IMR-90 (cell line): Measurements from ENCODE around the gene COL7A1. TPM values are rescaled to one million over a fixed set of nuclear protein-coding genes. Genes with fewer than 3 reads are reported as not detected.

ENCODE experiments used
- ATAC-seq: fragments of 200-7000 bp; cut with Tn5 transposase; 2 replicates; pipeline ENCODE4 v1.9.1; 2020; ENCODE audit warnings: low read depth, mild to moderate bottlenecking, moderate library complexity
- BruUV-seq: library from RNA; stranded (reverse); fragments of 400-500 nt; replicated peaks from 2 replicates; lab custom pipeline; 2021; lab: Mats Ljungman, UMichigan
- CTCF ChIA-PET: fragments of 300-600 bp; formaldehyde crosslinking; extraction: SDS; loops from one replicate; lab custom pipeline; 2021; ENCODE audit warnings: antibody characterized with exemption; lab: Yijun Ruan, JAX
- POLR2A ChIA-PET: fragments of 300-600 bp; sonication (Branson Sonifier 250); formaldehyde crosslinking; loops from one replicate; lab custom pipeline; 2022; ENCODE audit warnings: antibody characterized with exemption; ENCODE audit not compliant: unreplicated experiment; lab: Charles Lee
- DNase-seq: peaks from one replicate; pipeline ENCODE4 v3.0.0; 2013
- H2AFZ ChIP-seq: replicated peaks from 2 replicates; pipeline ENCODE3; 2013; ENCODE audit warnings: low read length, mild to moderate bottlenecking; ENCODE audit not compliant: poor library complexity
- H2AK5ac ChIP-seq: 2 replicates; pipeline ENCODE4 v1.6.1; 2013; ENCODE audit warnings: low read depth, low read length, inconsistent platforms
- H2AK9ac ChIP-seq: replicated peaks from 2 replicates; pipeline ENCODE3; 2013; ENCODE audit warnings: mild to moderate bottlenecking, low read depth, low read length, moderate library complexity; ENCODE audit not compliant: poor library complexity
- H2BK120ac ChIP-seq: 2 replicates; pipeline ENCODE4 v1.6.1; 2013; ENCODE audit warnings: low read depth, low read length, inconsistent platforms
- H2BK15ac ChIP-seq: 3 replicates; pipeline ENCODE4 v1.6.1; 2013; ENCODE audit warnings: low read depth, low read length, inconsistent platforms
- H2BK20ac ChIP-seq: 2 replicates; pipeline ENCODE4 v1.6.1; 2013; ENCODE audit warnings: low read depth, mild to moderate bottlenecking, inconsistent platforms, low read length, moderate library complexity
- H2BK5ac ChIP-seq: 2 replicates; pipeline ENCODE4 v1.6.1; 2013; ENCODE audit warnings: mild to moderate bottlenecking, low read depth, low read length, inconsistent platforms; ENCODE audit not compliant: poor library complexity, severe bottlenecking
- H3K14ac ChIP-seq: replicated peaks from 2 replicates; pipeline ENCODE4 v1.6.1; 2013; ENCODE audit warnings: low read depth, low read length, inconsistent platforms
- H3K18ac ChIP-seq: 2 replicates; pipeline ENCODE4 v1.6.1; 2013; ENCODE audit warnings: low read depth, low read length, control low read depth
- H3K23ac ChIP-seq: 2 replicates; pipeline ENCODE4 v1.6.1; 2013; ENCODE audit warnings: low read depth, low read length, inconsistent platforms
- H3K27ac ChIP-seq: 2 replicates; pipeline ENCODE4 v1.5.1; 2013; ENCODE audit warnings: mild to moderate bottlenecking, control low read depth, low read length; ENCODE audit not compliant: insufficient read depth
- H3K27me3 ChIP-seq: 2 replicates; pipeline ENCODE4 v1.6.1; 2013; ENCODE audit warnings: low read length; ENCODE audit not compliant: control insufficient read depth, insufficient read depth
- H3K36me3 ChIP-seq: 2 replicates; pipeline ENCODE4 v1.6.1; 2013; ENCODE audit warnings: low read length, mixed read lengths; ENCODE audit not compliant: control insufficient read depth, insufficient read depth
- H3K4ac ChIP-seq: 2 replicates; pipeline ENCODE4 v1.6.1; 2013; ENCODE audit warnings: low read depth, low read length, inconsistent platforms
- H3K4me1 ChIP-seq: 2 replicates; pipeline ENCODE4 v1.6.1; 2013; ENCODE audit warnings: low read length, mixed read lengths; ENCODE audit not compliant: control insufficient read depth, insufficient read depth
- H3K4me2 ChIP-seq: 2 replicates; pipeline ENCODE4 v1.6.1; 2013; ENCODE audit warnings: low read depth, mild to moderate bottlenecking, control low read depth, low read length, moderate library complexity
- H3K4me3 ChIP-seq: 2 replicates; pipeline ENCODE4 v1.5.1; 2013; ENCODE audit warnings: low read depth, mild to moderate bottlenecking, control low read depth, low read length, moderate library complexity; ENCODE audit not compliant: insufficient read depth
- H3K56ac ChIP-seq: 2 replicates; pipeline ENCODE4 v1.6.1; 2013; ENCODE audit warnings: low read length, inconsistent platforms; ENCODE audit not compliant: insufficient read depth; ENCODE audit errors: extremely low read depth
- H3K79me1 ChIP-seq, 2 experiments: 2 replicates each; pipeline ENCODE4 v1.6.1; 2013; ENCODE audit warnings: low read length in 2 of 2, inconsistent platforms in 1 of 2, low read depth in 1 of 2
- H3K9ac ChIP-seq: 2 replicates; pipeline ENCODE4 v1.6.1; 2013; ENCODE audit warnings: low read depth, low read length, control low read depth
- H3K9me1 ChIP-seq: 2 replicates; pipeline ENCODE4 v1.6.1; 2013; ENCODE audit warnings: low read length, inconsistent platforms; ENCODE audit not compliant: insufficient read depth
- H3K9me3 ChIP-seq: 2 replicates; pipeline ENCODE4 v1.6.1; 2013; ENCODE audit warnings: low read length; ENCODE audit not compliant: control insufficient read depth, insufficient read depth
- H4K20me1 ChIP-seq: 2 replicates; pipeline ENCODE4 v1.6.1; 2013; ENCODE audit warnings: low read length, inconsistent platforms; ENCODE audit not compliant: insufficient read depth
- H4K5ac ChIP-seq: 2 replicates; pipeline ENCODE4 v1.6.1; 2013; ENCODE audit warnings: mild to moderate bottlenecking, low read depth, low read length, control low read depth
- H4K8ac ChIP-seq, 2 experiments: 2 replicates each; pipeline ENCODE4 v1.6.1; 2013; ENCODE audit warnings: low read depth in 2 of 2, low read length in 2 of 2, control low read depth in 1 of 2, inconsistent platforms in 1 of 2
- H4K91ac ChIP-seq: 2 replicates; pipeline ENCODE4 v1.6.1; 2013; ENCODE audit warnings: low read depth, low read length, inconsistent platforms; ENCODE audit not compliant: insufficient read depth
- CEBPB ChIP-seq: IDR thresholded peaks from 2 replicates; pipeline ENCODE4 v1.6.1; 2012; ENCODE audit warnings: low read depth, low read length, improper control_type of control experiment
- CHD1 ChIP-seq: IDR thresholded peaks from 2 replicates; pipeline ENCODE4 v1.6.1; 2012; ENCODE audit warnings: low read depth, low read length, improper control_type of control experiment
- CTCF ChIP-seq: conservative IDR thresholded peaks from 2 replicates; pipeline ENCODE4 v1.5.1; 2012; ENCODE audit warnings: mild to moderate bottlenecking, low read depth, low read length, improper control_type of control experiment
- ELK1 ChIP-seq: fragments of 150-350 bp; IDR thresholded peaks from 2 replicates; pipeline ENCODE4 v1.6.1; 2016; ENCODE audit warnings: low read depth, mild to moderate bottlenecking, low read length, moderate library complexity, borderline replicate concordance
- FOS ChIP-seq: fragments of 150-350 bp; IDR thresholded peaks from 2 replicates; pipeline ENCODE4 v1.6.1; 2016; ENCODE audit warnings: low read depth, low read length
- MXI1 ChIP-seq: IDR thresholded peaks from 2 replicates; pipeline ENCODE4 v1.6.1; 2012; ENCODE audit warnings: low read depth, mild to moderate bottlenecking, low read length, moderate library complexity, borderline replicate concordance
- NFE2L2 ChIP-seq: fragments of 150-350 bp; IDR thresholded peaks from 2 replicates; pipeline ENCODE4 v1.6.1; 2016; ENCODE audit warnings: low read depth, mild to moderate bottlenecking, low read length
- POLR2A ChIP-seq: IDR thresholded peaks from 2 replicates; pipeline ENCODE4 v1.6.1; 2012; ENCODE audit warnings: mild to moderate bottlenecking, low read depth, low read length
- RAD21 ChIP-seq: IDR thresholded peaks from 2 replicates; pipeline ENCODE4 v1.6.1; 2012; ENCODE audit warnings: low read length, improper control_type of control experiment
- RCOR1 ChIP-seq: IDR thresholded peaks from 2 replicates; pipeline ENCODE4 v1.6.1; 2012; ENCODE audit warnings: mild to moderate bottlenecking, low read length, improper control_type of control experiment; ENCODE audit not compliant: insufficient replicate concordance
- SMC3 ChIP-seq: fragments of 150-350 bp; IDR thresholded peaks from 2 replicates; pipeline ENCODE4 v1.6.1; 2016; ENCODE audit warnings: low read depth, mild to moderate bottlenecking, antibody characterized with exemption, low read length, moderate library complexity
- WGBS, 2 experiments: methylation state at CpG; one replicate each; pipeline versions ENCODE4 v1.1.5 to v1.1.7; 2013; ENCODE audit warnings: missing lambda C conversion rate in 2 of 2; ENCODE audit not compliant: insufficient read length in 1 of 2; ENCODE audit errors: extremely low coverage in 2 of 2; 5-methylcytosine and 5-hydroxymethylcytosine counted together
- dilution Hi-C: fragments of 300-500 bp; cut with HindIII; formaldehyde crosslinking; loops from one replicate; pipeline ENCODE4 v1.14.3; 2018; ENCODE audit warnings: low sequenced_read_pairs; ENCODE audit not compliant: unreplicated experiment
- in situ Hi-C: fragments of 300-500 bp; cut with MboI; formaldehyde crosslinking; loops from 3 replicates; pipeline ENCODE4 v1.14.3; 2019; ENCODE audit warnings: low sequenced_read_pairs, inconsistent platforms, mixed read lengths
- intact Hi-C: fragments of 100-400 bp; cut with micrococcal nuclease; formaldehyde crosslinking; loops from 2 replicates; pipeline ENCODE4 v1.10.0; 2022
- polyA plus RNA-seq, 3 experiments: library from polyadenylated mRNA; depleted of rRNA; stranded (reverse); fragments of >200 nt; gene quantifications; 2 replicates each; pipeline ENCODE4 v1.2.3, GENCODE V29; 2012; ENCODE audit warnings: low replicate concordance in 1 of 3
- total RNA-seq: library from RNA; depleted of rRNA; stranded (reverse); fragments of >200 nt; gene quantifications from 2 replicates; pipeline ENCODE4 v1.2.3, GENCODE V29; 2012

The COL7A1 gene
- total and polyA plus RNA-seq, 2 of the 4 experiments (the other 2 are of a cell fraction), result 4.1 to 20.3 TPM

GRCh38 chr3:48597408-48597800 is 2.3 kb upstream of the COL7A1 start (continued):
- TF ChIP-seq CTCF (no peak), POLR2A (no peak), RAD21 (no peak)

- Histone ChIP-seq H2AK5ac (peak overlapping the region; percentile 100), H3K79me1 (peaks cover 27 to 81% of the 10 kb centered on the region in 2 experiments), H2BK120ac (peak overlapping the region; percentile 85), H3K4ac (peak overlapping the region; percentile 99), H3K18ac (peak overlapping the region; percentile 85), H3K27ac (peak overlapping the region; percentile 94), H4K91ac (peak overlapping the region; percentile 98), H3K9me1 (peaks cover 59% of the 10 kb centered on the region), H2BK5ac (peak overlapping the region; percentile 97), H3K4me3 (no peak overlapping the region), H3K27me3 (no peaks in the 10 kb centered on the region), H3K56ac (peak overlapping the region; percentile 76), H3K9me3 (no peaks in the 10 kb centered on the region), H3K4me1 (peaks cover 54% of the 10 kb centered on the region), H3K9ac (no peak overlapping the region), H2AK9ac (peak overlapping the region; percentile 99), H4K5ac (peak overlapping the region; percentile 72), H2BK15ac (peak overlapping the region; percentile 97; the same call in 2 of the 3 replicates), H3K23ac (peak overlapping the region; percentile 89), H2AFZ (peak overlapping the region; percentile 87), H2BK20ac (peak overlapping the region; percentile 99), H3K14ac (peak overlapping the region; percentile 87), H4K20me1 (peaks cover 19% of the 10 kb centered on the region), H3K4me2 (no peak overlapping the region), H4K8ac (peak overlapping the region; percentile 85 to 90), H3K36me3 (peaks cover 46% of the 10 kb centered on the region)
- POLR2A ChIA-PET, result no interaction called here
- intact Hi-C loops, result no loop called here
- in situ Hi-C loops, result no loop called here
- ATAC-seq (no peak), DNase-seq (no peak)
- no TSS peak for BruUV-seq
- CTCF ChIA-PET, result interaction anchor here (0.9 kb wide), 1 partner anchor 39 kb away, joined by 3 read pairs; no protein-coding TSS in a partner anchor
- dilution Hi-C loops, result no loop called here
- 100% methylated on average over 3 of the region's 8 CpGs; no CpG with 5 or more reads in 1 of the 2 experiments for WGBS, 2 experiments
- TF ChIP-seq RCOR1 (no peak), MXI1 (no peak), SMC3 (no peak), CHD1 (no peak), ELK1 (no peak), RAD21 (no peak), CTCF (no peak), CEBPB (no peak), FOS (no peak), NFE2L2 (no peak)
These were observed 1.7 kb upstream of the COL7A1 start for GRCh38 chr3:48596676-48597407.
